Keratinocyte (primary cell): ENCODE measurements around the gene AP2A1. TPM values are rescaled to one million over a fixed set of nuclear protein-coding genes. Genes with fewer than 3 reads are reported as not detected.

ENCODE experiments used
- DNase-seq: peaks from one replicate; pipeline ENCODE4 v3.0.0-alpha.2; 2011; ENCODE audit warnings: low read depth, missing footprints, low spot score
- FAIRE-seq: peaks from 2 replicates; lab custom pipeline; 2011; peaks lifted over from hg19 to GRCh38; lab: Jason Lieb, UNC
- H2AFZ ChIP-seq: 2 replicates; pipeline ENCODE4 v1.6.0; 2012; ENCODE audit warnings: low read length, control low read depth, inconsistent platforms; ENCODE audit not compliant: control insufficient read depth
- H3K27ac ChIP-seq: 2 replicates; pipeline ENCODE4 v1.5.1; 2011; ENCODE audit warnings: low read length; ENCODE audit not compliant: control insufficient read depth, insufficient read depth
- H3K27me3 ChIP-seq: 3 replicates; pipeline ENCODE4 v1.6.0; 2011; ENCODE audit warnings: low read length; ENCODE audit not compliant: control insufficient read depth, insufficient read depth; ENCODE audit errors: extremely low read depth
- H3K36me3 ChIP-seq, 2 experiments: 2 replicates in 1 of 2; 3 replicates in 1 of 2; pipeline ENCODE4 v1.5.1; 2011; ENCODE audit warnings: low read length in 2 of 2, mild to moderate bottlenecking in 1 of 2; ENCODE audit not compliant: control insufficient read depth in 2 of 2, insufficient read depth in 2 of 2; ENCODE audit errors: extremely low read depth in 1 of 2
- H3K4me1 ChIP-seq: 3 replicates; pipeline ENCODE4 v1.5.1; 2011; ENCODE audit warnings: low read length; ENCODE audit not compliant: control insufficient read depth, insufficient read depth; ENCODE audit errors: extremely low read depth
- H3K4me2 ChIP-seq: 3 replicates; pipeline ENCODE4 v1.6.0; 2011; ENCODE audit warnings: low read depth, low read length; ENCODE audit not compliant: control insufficient read depth, insufficient read depth; ENCODE audit errors: extremely low read depth
- H3K4me3 ChIP-seq, 3 experiments: fragments of 200-600 bp in 1 of 3; sonication (generic) in 1 of 3; 2 replicates in 2 of 3; 3 replicates in 1 of 3; pipeline ENCODE4 v1.5.1; 2011 to 2016; ENCODE audit warnings: low read length in 3 of 3, mild to moderate bottlenecking in 3 of 3, control low read depth in 2 of 3, inconsistent platforms in 1 of 3, low read depth in 1 of 3, mixed read lengths in 1 of 3, mixed run types in 1 of 3, moderate library complexity in 1 of 3; ENCODE audit not compliant: control insufficient read depth in 2 of 3, insufficient read depth in 2 of 3; ENCODE audit errors: extremely low read depth in 1 of 3
- H3K79me2 ChIP-seq: 2 replicates; pipeline ENCODE4 v1.6.0; 2012; ENCODE audit warnings: low read length; ENCODE audit not compliant: control insufficient read depth, insufficient read depth
- H3K9ac ChIP-seq: 3 replicates; pipeline ENCODE4 v1.6.0; 2011; ENCODE audit warnings: low read length; ENCODE audit not compliant: control insufficient read depth, insufficient read depth; ENCODE audit errors: extremely low read depth
- H3K9me1 ChIP-seq: 3 replicates; pipeline ENCODE4 v1.6.0; 2011; ENCODE audit warnings: low read length; ENCODE audit not compliant: control insufficient read depth, insufficient read depth; ENCODE audit errors: extremely low read depth
- H3K9me3 ChIP-seq: 2 replicates; pipeline ENCODE4 v1.5.1; 2012; ENCODE audit warnings: low read depth, low read length; ENCODE audit not compliant: control insufficient read depth
- H4K20me1 ChIP-seq: 3 replicates; pipeline ENCODE4 v1.6.0; 2011; ENCODE audit warnings: low read length; ENCODE audit not compliant: control insufficient read depth, insufficient read depth; ENCODE audit errors: extremely low read depth
- CTCF ChIP-seq, 3 experiments: IDR thresholded peaks in 1 of 3; conservative IDR thresholded peaks in 1 of 3; optimal IDR thresholded peaks in 1 of 3; 2 replicates in 2 of 3; 3 replicates in 1 of 3; pipeline versions ENCODE3 to v1.5.1; 2011; ENCODE audit warnings: low read length in 3 of 3, mild to moderate bottlenecking in 3 of 3, moderate library complexity in 2 of 3, control low read depth in 1 of 3, inconsistent platforms in 1 of 3; ENCODE audit not compliant: insufficient read depth in 2 of 3; ENCODE audit errors: extremely low read depth in 1 of 3
- EZH2 ChIP-seq: IDR thresholded peaks from one replicate; pipeline ENCODE4 v1.6.1; 2012; ENCODE audit warnings: inconsistent platforms, mild to moderate bottlenecking, low read length, moderate library complexity
- dilution Hi-C: fragments of 300-500 bp; cut with MboI; formaldehyde crosslinking; loops from one replicate; pipeline ENCODE4 v1.7.0; 2020; ENCODE audit warnings: low sequenced_read_pairs; ENCODE audit not compliant: extremely low pct_ligation_motif_present
- polyA plus RNA-seq, 5 experiments: library from polyadenylated mRNA; depleted of rRNA in 3 of 5; stranded (reverse) in 3 of 5; stranded (forward) in 1 of 5; unstranded in 1 of 5; fragments of >200 nt; gene quantifications; 1 replicate in 1 of 5; 2 replicates in 3 of 5; 3 replicates in 1 of 5; pipeline versions ENCODE4 v1.2.1 to v1.2.3, GENCODE V29; 2011 to 2012; ENCODE audit warnings: missing spikeins in 2 of 5, low read depth in 1 of 5, low replicate concordance in 1 of 5

The AP2A1 gene
- polyA plus RNA-seq, 1 donor (not counting 4 experiments of a cell fraction or from before 2014, with no cell fraction given): 36.7 TPM

- DNase-seq (no peak), FAIRE-seq (no peak)
These were observed 70.2 kb downstream of the AP2A1 start for GRCh38 chr19:49837009-49837310.

GRCh38 chr19:49837425-49837824 is 70.6 kb downstream of the AP2A1 start:
- DNase-seq: no peak
- dilution Hi-C loops: no loop called here

More at GRCh38 chr19:49837009-49837310, 70.2 kb downstream of the AP2A1 start:
- TF ChIP-seq CTCF (optimal IDR thresholded peaks at IDR 0.05 in 1 of 3, IDR thresholded peaks at IDR 0.05 in 1 of 3, conservative IDR thresholded peaks at IDR 0.05 in 1 of 3; ENCODE audit: extremely low read depth in 1 of 3, insufficient read depth in 2 of 3, low read length in 3 of 3) (no peak), EZH2 (no peak)
- H3K4me1 ChIP-seq: no peaks in the 10 kb centered on the region
- H3K4me3 ChIP-seq: no peak overlapping the region
- H3K9me1 ChIP-seq: no peaks in the 10 kb centered on the region
- H3K4me2 ChIP-seq: no peak overlapping the region
- H4K20me1 ChIP-seq: no peaks in the 10 kb centered on the region
- H3K36me3 ChIP-seq: peaks cover 11 to 35% of the 10 kb centered on the region in 2 experiments
- no peak overlapping the region for H3K27ac ChIP-seq
- H3K9ac ChIP-seq: no peak overlapping the region
- no peak overlapping the region for H2AFZ ChIP-seq
- dilution Hi-C loops: no loop called here
- H3K9me3 ChIP-seq: no peaks in the 10 kb centered on the region
- H3K79me2 ChIP-seq: no peaks in the 10 kb centered on the region
- no peaks in the 10 kb centered on the region for H3K27me3 ChIP-seq

More at GRCh38 chr19:49837425-49837824, 70.6 kb downstream of the AP2A1 start:
- no peaks in the 10 kb centered on the region for H3K79me2 ChIP-seq
- no peak overlapping the region for H2AFZ ChIP-seq
- H3K27ac ChIP-seq: no peak overlapping the region
- FAIRE-seq: no peak
- H3K4me3 ChIP-seq: no peak overlapping the region
- TF ChIP-seq CTCF (optimal IDR thresholded peaks at IDR 0.05 in 1 of 3, IDR thresholded peaks at IDR 0.05 in 1 of 3, conservative IDR thresholded peaks at IDR 0.05 in 1 of 3; ENCODE audit: extremely low read depth in 1 of 3, insufficient read depth in 2 of 3, low read length in 3 of 3) (no peak), EZH2 (no peak)
- H3K27me3 ChIP-seq: no peaks in the 10 kb centered on the region
- no peaks in the 10 kb centered on the region for H3K4me1 ChIP-seq
- peaks cover 11 to 32% of the 10 kb centered on the region in 2 experiments for H3K36me3 ChIP-seq
- no peak overlapping the region for H3K4me2 ChIP-seq
- H4K20me1 ChIP-seq: no peaks in the 10 kb centered on the region
- H3K9me1 ChIP-seq: no peaks in the 10 kb centered on the region
- no peak overlapping the region for H3K9ac ChIP-seq
- H3K9me3 ChIP-seq: no peaks in the 10 kb centered on the region
